A549 (cell line): ENCODE data around the gene WIF1. TPM values are rescaled to one million over a fixed set of nuclear protein-coding genes. Genes with fewer than 3 reads are reported as not detected.

Source experiments
- ATAC-seq, 2 experiments: fragments of 200-7000 bp in 1 of 2; fragments of >200 bp in 1 of 2; cut with Nextera tagmentation in 1 of 2; cut with Tn5 transposase in 1 of 2; 3 replicates each; pipeline versions ENCODE4 v1.8.0 to v1.9.1; 2018 to 2020; ENCODE audit warnings: mild to moderate bottlenecking in 1 of 2, moderate library complexity in 1 of 2
- CTCF ChIA-PET: fragments of 300-600 bp; sonication (Branson Sonifier 250); formaldehyde crosslinking; extraction: SDS; loops from one replicate; lab custom pipeline; 2021; ENCODE audit warnings: antibody characterized with exemption, inconsistent platforms; lab: Yijun Ruan, JAX
- POLR2A ChIA-PET: fragments of 350-600 bp; formaldehyde crosslinking; extraction: SDS; loops from one replicate; lab custom pipeline; 2021; ENCODE audit warnings: antibody characterized with exemption, inconsistent platforms; lab: Yijun Ruan, JAX
- DNase-seq, 2 experiments: peaks; one replicate each; pipeline versions ENCODE4 v3.0.0 to v3.0.0-alpha.2; 2011 to 2016; ENCODE audit warnings: low read depth in 1 of 2, low spot score in 1 of 2
- FAIRE-seq: peaks from 2 replicates; lab custom pipeline; 2011; peaks lifted over from hg19 to GRCh38; lab: Jason Lieb, UNC
- H3K27ac ChIP-seq, 2 experiments: fragments of >200 bp; sonication (Bioruptor Twin); formaldehyde crosslinking; 3 replicates each; pipeline ENCODE4 v1.5.1; 2016 to 2017
- H3K4me1 ChIP-seq: fragments of >200 bp; sonication (Bioruptor Twin); formaldehyde crosslinking; 3 replicates; pipeline ENCODE4 v1.6.1; 2016
- H3K4me2 ChIP-seq: fragments of >200 bp; sonication (Bioruptor Twin); formaldehyde crosslinking; 3 replicates; pipeline ENCODE4 v1.6.1; 2016
- H3K4me3 ChIP-seq: fragments of >200 bp; sonication (Bioruptor Twin); formaldehyde crosslinking; 3 replicates; pipeline ENCODE4 v1.5.1; 2016
- H3K9me3 ChIP-seq: fragments of >200 bp; sonication (Bioruptor Twin); formaldehyde crosslinking; 3 replicates; pipeline ENCODE4 v1.6.1; 2016
- ATOH8 ChIP-seq: fragments of 250-450 bp; sonication (Bioruptor Pico); IDR thresholded peaks from 2 replicates; pipeline ENCODE4 v1.5.0; 2020; ENCODE audit warnings: low read depth, mild to moderate bottlenecking, moderate library complexity
- BHLHE40 ChIP-seq: IDR thresholded peaks from 2 replicates; pipeline ENCODE4 v1.6.1; 2012; ENCODE audit warnings: low read depth, low read length, inconsistent platforms
- CTCF ChIP-seq: fragments of >200 bp; sonication (Bioruptor Twin); formaldehyde crosslinking; IDR thresholded peaks from 3 replicates; pipeline ENCODE4 v1.5.1; 2016
- E2F6 ChIP-seq: IDR thresholded peaks from 2 replicates; pipeline ENCODE4 v1.6.1; 2012; ENCODE audit warnings: low read depth, borderline replicate concordance
- EHF ChIP-seq: fragments of 250-450 bp; sonication (Bioruptor Pico); IDR thresholded peaks from 2 replicates; pipeline ENCODE4 v1.5.0; 2020; ENCODE audit warnings: mild to moderate bottlenecking
- EHMT2 ChIP-seq: fragments of 200-600 bp; sonication (generic); IDR thresholded peaks from 2 replicates; pipeline ENCODE4 v1.6.1; 2016; ENCODE audit warnings: antibody characterized with exemption, low read depth, mild to moderate bottlenecking, moderate library complexity
- ELK1 ChIP-seq: fragments of 150-350 bp; IDR thresholded peaks from 2 replicates; pipeline ENCODE4 v1.6.1; 2014; ENCODE audit warnings: low read depth, mild to moderate bottlenecking, low read length
- FOSL2 ChIP-seq, 2 experiments: fragments of 450-650 bp in 1 of 2; fragments of >200 bp in 1 of 2; sonication (Bioruptor Twin) in 1 of 2; formaldehyde crosslinking; IDR thresholded peaks; 2 replicates each; pipeline versions ENCODE4 v1.5.0 to v1.6.1; 2016 to 2020; ENCODE audit warnings: mild to moderate bottlenecking in 1 of 2, moderate library complexity in 1 of 2
- FOXS1 ChIP-seq: fragments of 250-450 bp; sonication (Bioruptor Pico); IDR thresholded peaks from 2 replicates; pipeline ENCODE4 v1.5.0; 2020; ENCODE audit warnings: mild to moderate bottlenecking, moderate library complexity
- HDAC2 ChIP-seq: fragments of 200-600 bp; sonication (generic); IDR thresholded peaks from 2 replicates; pipeline ENCODE4 v1.6.1; 2016
- HMGXB4 ChIP-seq: fragments of 250-450 bp; sonication (Bioruptor Pico); IDR thresholded peaks from 2 replicates; pipeline ENCODE4 v1.5.0; 2021; ENCODE audit warnings: mild to moderate bottlenecking, moderate library complexity, borderline replicate concordance
- HOXB5 ChIP-seq: fragments of 250-450 bp; sonication (Bioruptor Pico); IDR thresholded peaks from 2 replicates; pipeline ENCODE4 v1.5.0; 2020; ENCODE audit warnings: mild to moderate bottlenecking, moderate library complexity
- JUNB ChIP-seq: fragments of >200 bp; sonication (Bioruptor Twin); formaldehyde crosslinking; IDR thresholded peaks from 2 replicates; pipeline ENCODE4 v1.6.1; 2016
- KDM5A ChIP-seq: fragments of 200-600 bp; sonication (generic); IDR thresholded peaks from 2 replicates; pipeline ENCODE4 v1.6.1; 2016; ENCODE audit warnings: antibody characterized with exemption, mild to moderate bottlenecking
- MAFK ChIP-seq: fragments of 450-650 bp; IDR thresholded peaks from 2 replicates; pipeline ENCODE4 v1.6.1; 2014; ENCODE audit not compliant: partially characterized antibody
- NFE2L2 ChIP-seq: fragments of 150-350 bp; conservative IDR thresholded peaks from 2 replicates; pipeline ENCODE4 v1.6.1; 2014; ENCODE audit warnings: low read length
- NPAS2 ChIP-seq: fragments of 250-450 bp; sonication (Bioruptor Pico); IDR thresholded peaks from 2 replicates; pipeline ENCODE4 v1.8.0; 2022; ENCODE audit warnings: mild to moderate bottlenecking, moderate library complexity, borderline replicate concordance
- PBX3 ChIP-seq: IDR thresholded peaks from 2 replicates; pipeline ENCODE4 v1.6.1; 2012
- RARB ChIP-seq: fragments of 250-450 bp; sonication (Bioruptor Pico); IDR thresholded peaks from 2 replicates; pipeline ENCODE4 v1.8.0; 2021; ENCODE audit warnings: mild to moderate bottlenecking, moderate library complexity
- TFCP2L1 ChIP-seq: fragments of 250-450 bp; sonication (Bioruptor Pico); IDR thresholded peaks from 2 replicates; pipeline ENCODE4 v1.5.0; 2021; ENCODE audit warnings: mild to moderate bottlenecking
- ZNF302 ChIP-seq: fragments of 250-450 bp; sonication (Bioruptor Pico); IDR thresholded peaks from 2 replicates; pipeline ENCODE4 v1.9.0; 2021; ENCODE audit warnings: inconsistent platforms, mild to moderate bottlenecking, moderate library complexity
- WGBS: methylation state at CpG from one replicate; pipeline ENCODE4 v1.1.6; 2017; ENCODE audit errors: missing lambda C conversion rate; 5-methylcytosine and 5-hydroxymethylcytosine counted together
- polyA plus RNA-seq, 4 experiments: library from polyadenylated mRNA; depleted of rRNA in 3 of 4; stranded (reverse); fragments of >200 nt; fragmentation: RNase III in 1 of 4; extraction: RNeasy Plus Mini Kit Qiagen cat#74134 plus additional on column Dnase treatment in 1 of 4; gene quantifications; 2 replicates in 3 of 4; 3 replicates in 1 of 4; pipeline ENCODE4 v1.2.3, GENCODE V29; 2011 to 2017

The WIF1 gene
- polyA plus RNA-seq, 2 of the 4 experiments (the other 2 are of a cell fraction) = not detected

GRCh38 chr12:65164244-65164643, 43.1 kb upstream of the WIF1 start:
- FAIRE-seq (no peak), ATAC-seq (no peak), DNase-seq (no peak)
- Histone ChIP-seq H3K4me3 (no peak overlapping the region), H3K9me3 (no peaks in the 10 kb centered on the region), H3K4me2 (no peak overlapping the region), H3K27ac (no peak overlapping the region), H3K4me1 (no peaks in the 10 kb centered on the region)
- ChIA-PET CTCF (no interaction called here), POLR2A (no interaction called here)
- WGBS = 50% methylated on average over 2 of the region's 2 CpGs
- TF ChIP-seq EHMT2 = no peak
- TF ChIP-seq FOSL2 (IDR thresholded peaks at IDR 0.05) = no peak
- TF ChIP-seq FOSL2 (CRISPR knock-in tag; IDR thresholded peaks at IDR 0.05) = no peak
- TF ChIP-seq NFE2L2 = no peak
- TF ChIP-seq FOXS1 (CRISPR knock-in tag) = no peak
- no peak for TF ChIP-seq ZNF302 (CRISPR knock-in tag)
- TF ChIP-seq BHLHE40 = no peak
- TF ChIP-seq MAFK = no peak
- no peak for TF ChIP-seq EHF
- TF ChIP-seq HOXB5 (CRISPR knock-in tag) = no peak
- no peak for TF ChIP-seq JUNB

GRCh38 chr12:65162609-65163008, 41.5 kb upstream of the WIF1 start:
- H3K4me1 ChIP-seq = no peaks in the 10 kb centered on the region
- FAIRE-seq = no peak
- ATAC-seq = no peak
- H3K9me3 ChIP-seq = no peaks in the 10 kb centered on the region
- 96% methylated on average over 1 of the region's 1 CpG for WGBS
- no peak overlapping the region for H3K27ac ChIP-seq
- ChIA-PET POLR2A (no interaction called here), CTCF (interaction anchor here (1.3 kb wide), 1 partner anchor 361 kb away, joined by 3 read pairs; no protein-coding TSS in a partner anchor)
- no peak for DNase-seq
- H3K4me3 ChIP-seq = no peak overlapping the region
- TF ChIP-seq KDM5A = no peak
- TF ChIP-seq HOXB5 (CRISPR knock-in tag) = no peak
- TF ChIP-seq ATOH8 (CRISPR knock-in tag) = no peak
- no peak overlapping the region for H3K4me2 ChIP-seq

GRCh38 chr12:65157091-65157490, 36.0 kb upstream of the WIF1 start:
- FAIRE-seq (no peak), ATAC-seq (no peak), DNase-seq (no peak)
- ChIA-PET CTCF (interaction anchor here (1.4 kb wide), 1 partner anchor 355 kb away, joined by 3 read pairs; no protein-coding TSS in a partner anchor), POLR2A (no interaction called here)
- no peak overlapping the region for H3K4me2 ChIP-seq
- 0 out of 3 replicates have a peak, but pooled peaks cover 4% of the 10 kb centered on the region for H3K4me1 ChIP-seq
- WGBS = 80% methylated on average over 4 of the region's 4 CpGs
- TF ChIP-seq PBX3 (no peak), KDM5A (no peak), HMGXB4 (CRISPR knock-in tag) (no peak), ATOH8 (CRISPR knock-in tag) (no peak), TFCP2L1 (CRISPR knock-in tag) (no peak), HDAC2 (no peak), E2F6 (no peak), RARB (CRISPR knock-in tag) (no peak), EHF (no peak), CTCF (no peak), EHMT2 (no peak), ELK1 (no peak), NPAS2 (no peak)
- no peak overlapping the region for H3K27ac ChIP-seq
- no peak overlapping the region for H3K4me3 ChIP-seq
- H3K9me3 ChIP-seq = no peaks in the 10 kb centered on the region
